Measurements from ENCODE around the gene LMBRD2.

DNA sequence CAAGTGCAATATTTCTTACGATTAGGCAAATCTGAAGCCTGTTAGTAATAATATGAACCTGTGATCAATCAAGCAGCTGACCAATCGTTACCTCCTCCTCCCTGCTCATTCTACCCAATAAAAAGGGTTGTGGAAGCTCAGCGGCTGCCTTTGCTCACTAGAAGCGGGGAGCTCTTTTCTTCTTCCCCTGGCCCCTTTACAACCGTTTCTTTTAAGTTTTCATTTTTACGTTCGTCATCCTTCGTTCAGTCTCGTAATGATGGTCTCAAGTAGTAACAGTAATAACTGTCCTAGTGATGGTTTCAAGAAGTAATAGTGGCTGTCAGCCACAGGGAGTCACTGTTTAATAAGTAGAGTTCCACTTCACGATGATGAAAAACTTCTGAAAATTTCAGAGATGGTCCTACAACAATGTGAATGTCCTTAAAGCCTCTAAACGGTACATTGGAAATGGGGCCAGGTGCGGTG is 91.2 kb downstream of the LMBRD2 start:
- TF ChIP-seq, protein P1, sequence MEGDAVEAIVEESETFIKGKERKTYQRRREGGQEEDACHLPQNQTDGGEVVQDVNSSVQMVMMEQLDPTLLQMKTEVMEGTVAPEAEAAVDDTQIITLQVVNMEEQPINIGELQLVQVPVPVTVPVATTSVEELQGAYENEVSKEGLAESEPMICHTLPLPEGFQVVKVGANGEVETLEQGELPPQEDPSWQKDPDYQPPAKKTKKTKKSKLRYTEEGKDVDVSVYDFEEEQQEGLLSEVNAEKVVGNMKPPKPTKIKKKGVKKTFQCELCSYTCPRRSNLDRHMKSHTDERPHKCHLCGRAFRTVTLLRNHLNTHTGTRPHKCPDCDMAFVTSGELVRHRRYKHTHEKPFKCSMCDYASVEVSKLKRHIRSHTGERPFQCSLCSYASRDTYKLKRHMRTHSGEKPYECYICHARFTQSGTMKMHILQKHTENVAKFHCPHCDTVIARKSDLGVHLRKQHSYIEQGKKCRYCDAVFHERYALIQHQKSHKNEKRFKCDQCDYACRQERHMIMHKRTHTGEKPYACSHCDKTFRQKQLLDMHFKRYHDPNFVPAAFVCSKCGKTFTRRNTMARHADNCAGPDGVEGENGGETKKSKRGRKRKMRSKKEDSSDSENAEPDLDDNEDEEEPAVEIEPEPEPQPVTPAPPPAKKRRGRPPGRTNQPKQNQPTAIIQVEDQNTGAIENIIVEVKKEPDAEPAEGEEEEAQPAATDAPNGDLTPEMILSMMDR (optimal IDR thresholded peaks at IDR 0.05 in 1 of 3, IDR thresholded peaks at IDR 0.05 in 1 of 3, conservative IDR thresholded peaks at IDR 0.05 in 1 of 3; ENCODE audit: extremely low read depth in 1 of 3, insufficient read depth in 2 of 3, low read length in 3 of 3) = no peak
- no peak for TF ChIP-seq EZH2 (IDR thresholded peaks at IDR 0.05; ENCODE audit: low read length)

All from keratinocyte (primary cell).